Measurements from ENCODE around the gene RASA4B.
"Not testable (repeated sequence)": the region's sequence is repeated elsewhere in the genome, so short reads cannot be mapped to it uniquely, and the experiment has no call there.

RASA4B gene

DNA sequence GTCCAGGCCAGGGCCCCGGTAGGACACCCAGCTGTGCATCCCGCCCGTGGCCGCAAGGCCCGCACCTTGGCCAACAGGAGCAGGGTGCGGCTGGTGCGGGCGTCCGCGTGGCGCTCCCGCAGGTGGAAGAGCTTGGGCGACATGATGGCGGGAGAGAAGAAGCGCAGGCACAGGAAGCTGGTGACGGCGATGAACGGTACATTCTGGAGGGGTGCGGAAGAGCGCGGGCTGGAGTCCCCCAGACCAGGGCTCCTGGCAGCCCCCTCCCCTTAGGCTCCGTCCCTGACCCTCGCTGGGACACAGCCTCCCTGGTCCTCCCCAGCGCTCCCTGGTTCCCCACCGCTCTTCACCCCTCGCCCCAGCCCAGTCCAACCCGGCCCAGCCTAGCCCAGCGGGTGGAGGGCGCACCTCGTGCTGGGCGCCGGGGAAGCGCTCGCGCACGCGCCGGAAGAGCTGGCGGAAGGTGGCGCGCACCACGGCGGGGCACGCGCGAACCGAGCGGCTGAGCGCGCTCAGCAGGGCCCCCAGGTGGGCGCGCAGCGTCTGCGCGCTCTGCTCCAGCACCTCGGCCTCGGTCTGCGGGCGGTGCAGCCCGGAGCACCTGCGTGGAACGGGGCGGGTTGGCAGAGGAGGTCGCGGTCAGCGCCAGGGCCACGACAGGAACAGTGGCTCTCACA, 23.0 kb downstream of the RASA4B start:
- H3K4me2 ChIP-seq (ENCODE audit: insufficient read depth, low read length, poor library complexity, severe bottlenecking); H2BK120ac ChIP-seq (ENCODE audit: low read depth, low read length); H3K14ac ChIP-seq (ENCODE audit: low read length); H3K4me1 ChIP-seq (ENCODE audit: control insufficient read depth in 2 of 2, insufficient read depth in 1 of 2, low read depth in 1 of 2, low read length in 2 of 2); H2AFZ ChIP-seq (ENCODE audit: low read length); H2BK12ac ChIP-seq (ENCODE audit: low read length); H3K9ac ChIP-seq (ENCODE audit: low read depth, low read length, poor library complexity); H2BK5ac ChIP-seq (ENCODE audit: low read length); H3K79me1 ChIP-seq (ENCODE audit: low read depth, low read length); H2BK15ac ChIP-seq (ENCODE audit: low read length); H4K91ac ChIP-seq (ENCODE audit: low read depth, low read length, poor library complexity); H3K36me3 ChIP-seq (replicated peaks in 1 of 2; ENCODE audit: control insufficient read depth in 2 of 2, insufficient read depth in 2 of 2, low read length in 2 of 2); H4K8ac ChIP-seq (ENCODE audit: low read depth, low read length); H3K27me3 ChIP-seq (ENCODE audit: control insufficient read depth in 3 of 3, insufficient read depth in 3 of 3, low read depth in 1 of 3, low read length in 3 of 3); H3K9me3 ChIP-seq (replicated peaks in 1 of 2; ENCODE audit: control insufficient read depth in 2 of 2, insufficient read depth in 1 of 2, low read depth in 1 of 2, low read length in 2 of 2); H3K4ac ChIP-seq (ENCODE audit: low read length); DNase-seq (ENCODE audit: low spot score); H3K27ac ChIP-seq (replicated peaks; ENCODE audit: low read length); H3K23ac ChIP-seq (ENCODE audit: low read depth, low read length, poor library complexity); H3K4me3 ChIP-seq (ENCODE audit: low read length in 2 of 2); H3K18ac ChIP-seq (ENCODE audit: low read length); H2AK5ac ChIP-seq (ENCODE audit: low read depth, low read length): not testable (repeated sequence)
- WGBS, 2 donors (ENCODE audit: extremely low coverage in 2 of 2, insufficient read length in 2 of 2, insufficient replicate concordance in 1 of 2), result no CpG with 5 or more reads among the region's 67 CpGs

DNA sequence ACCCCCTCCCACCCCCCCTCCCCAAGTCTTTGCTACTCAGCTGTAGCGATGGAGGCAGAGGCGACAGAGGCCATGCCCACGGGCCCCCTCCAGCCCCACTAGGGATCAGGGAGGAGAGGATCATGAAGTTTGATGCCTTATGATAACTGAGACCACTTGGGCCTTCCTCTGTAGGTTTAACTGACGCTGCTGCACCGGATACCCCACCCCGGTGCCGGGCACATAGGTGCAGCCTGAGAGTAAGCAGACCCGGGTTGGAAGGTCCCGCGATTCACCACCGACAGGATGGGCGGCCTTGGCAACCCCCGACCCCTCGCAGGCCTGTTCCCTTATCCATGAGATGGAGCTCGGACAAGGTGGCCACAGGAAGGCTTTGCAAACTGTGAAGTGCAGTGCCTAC, 23.6 kb downstream of the RASA4B start:
- H3K36me3 ChIP-seq (replicated peaks in 1 of 2; ENCODE audit: control insufficient read depth in 2 of 2, insufficient read depth in 2 of 2, low read length in 2 of 2); H3K23ac ChIP-seq (ENCODE audit: low read depth, low read length, poor library complexity); H2BK5ac ChIP-seq (ENCODE audit: low read length); H3K18ac ChIP-seq (ENCODE audit: low read length); DNase-seq (ENCODE audit: low spot score); H2BK12ac ChIP-seq (ENCODE audit: low read length); H2BK120ac ChIP-seq (ENCODE audit: low read depth, low read length); H3K4me1 ChIP-seq (ENCODE audit: control insufficient read depth in 2 of 2, insufficient read depth in 1 of 2, low read depth in 1 of 2, low read length in 2 of 2); H4K91ac ChIP-seq (ENCODE audit: low read depth, low read length, poor library complexity); H2AK5ac ChIP-seq (ENCODE audit: low read depth, low read length); H3K14ac ChIP-seq (ENCODE audit: low read length); H3K27me3 ChIP-seq (ENCODE audit: control insufficient read depth in 3 of 3, insufficient read depth in 3 of 3, low read depth in 1 of 3, low read length in 3 of 3); H3K27ac ChIP-seq (replicated peaks; ENCODE audit: low read length); H3K4me3 ChIP-seq (ENCODE audit: low read length in 2 of 2); H3K4me2 ChIP-seq (ENCODE audit: insufficient read depth, low read length, poor library complexity, severe bottlenecking); H4K8ac ChIP-seq (ENCODE audit: low read depth, low read length); H3K9me3 ChIP-seq (replicated peaks in 1 of 2; ENCODE audit: control insufficient read depth in 2 of 2, insufficient read depth in 1 of 2, low read depth in 1 of 2, low read length in 2 of 2); H2AFZ ChIP-seq (ENCODE audit: low read length); H2BK15ac ChIP-seq (ENCODE audit: low read length); H3K4ac ChIP-seq (ENCODE audit: low read length); H3K79me1 ChIP-seq (ENCODE audit: low read depth, low read length); H3K9ac ChIP-seq (ENCODE audit: low read depth, low read length, poor library complexity): not testable (repeated sequence)
- no CpG with 5 or more reads among the region's 15 CpGs for WGBS, 2 donors (ENCODE audit: extremely low coverage in 2 of 2, insufficient read length in 2 of 2, insufficient replicate concordance in 1 of 2)

DNA sequence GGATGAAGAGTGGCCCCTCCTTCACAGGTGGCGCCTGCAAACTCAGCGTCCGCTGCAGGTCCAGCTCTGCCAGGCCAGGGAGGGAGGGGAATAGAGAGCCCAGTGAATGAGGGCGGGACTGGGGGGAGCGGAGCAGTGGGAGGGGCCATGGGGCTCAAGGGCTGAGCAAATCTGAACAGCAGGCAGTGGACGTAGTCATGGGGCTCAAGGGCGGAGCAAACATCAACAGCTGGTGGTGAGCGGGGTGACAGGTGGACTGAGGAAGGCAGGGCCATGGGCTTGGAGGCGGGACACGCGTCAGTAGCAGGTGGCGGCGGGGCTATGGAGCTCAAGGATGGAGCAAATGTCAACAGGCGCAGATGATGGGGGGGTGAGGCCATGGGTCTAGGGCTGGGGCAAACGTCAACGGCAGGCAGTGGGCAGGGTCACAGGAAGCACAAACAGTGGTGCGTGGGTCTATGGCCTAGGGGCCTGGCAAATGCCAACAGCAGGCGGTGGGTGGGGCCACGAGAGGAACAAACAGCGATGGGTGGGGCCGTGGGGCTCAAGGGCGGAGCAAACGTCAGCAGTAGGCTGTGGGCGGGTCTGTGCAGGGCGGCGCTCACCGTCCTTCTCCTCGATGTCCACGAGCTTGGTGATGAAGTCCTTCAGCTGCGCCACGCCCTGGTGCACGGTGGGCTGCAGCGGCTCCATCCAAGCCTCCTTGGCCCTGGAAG, 24.2 kb downstream of the RASA4B start:
- H3K27ac ChIP-seq (replicated peaks; ENCODE audit: low read length); DNase-seq (ENCODE audit: low spot score): not testable (repeated sequence)
- no CpG with 5 or more reads among the region's 33 CpGs for WGBS, 2 donors (ENCODE audit: extremely low coverage in 2 of 2, insufficient read length in 2 of 2, insufficient replicate concordance in 1 of 2)

DNA sequence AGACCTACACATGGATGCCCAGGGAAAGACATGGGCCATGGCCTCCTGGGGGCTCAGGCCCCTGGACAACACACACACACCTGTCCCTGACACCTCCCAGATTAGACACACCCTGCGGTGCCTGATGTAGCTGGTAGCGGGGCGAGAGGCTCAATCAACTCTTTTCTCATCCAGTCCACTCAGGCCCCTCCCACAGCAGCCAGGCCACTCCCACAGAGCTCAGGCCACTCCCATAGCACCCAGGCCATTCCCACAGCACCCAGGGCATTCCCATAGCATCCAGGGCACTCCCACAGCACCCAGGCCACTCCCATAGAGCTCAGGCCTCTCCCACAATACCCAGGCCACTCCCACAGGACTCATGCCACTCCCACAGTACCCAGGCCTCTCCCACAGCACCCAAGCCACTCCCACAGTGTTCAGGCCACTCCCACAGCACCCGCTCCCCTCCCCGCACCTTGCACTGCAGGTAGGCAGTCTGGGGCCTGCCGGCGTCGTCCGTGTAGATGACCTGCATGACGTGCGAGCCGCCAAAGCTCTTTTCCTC, 27.0 kb downstream of the RASA4B start:
- H3K79me1 ChIP-seq (ENCODE audit: low read depth, low read length); DNase-seq (ENCODE audit: low spot score); H2BK120ac ChIP-seq (ENCODE audit: low read depth, low read length); H2BK12ac ChIP-seq (ENCODE audit: low read length); H3K9me3 ChIP-seq (replicated peaks in 1 of 2; ENCODE audit: control insufficient read depth in 2 of 2, insufficient read depth in 1 of 2, low read depth in 1 of 2, low read length in 2 of 2); H3K4ac ChIP-seq (ENCODE audit: low read length); H2BK15ac ChIP-seq (ENCODE audit: low read length); H4K91ac ChIP-seq (ENCODE audit: low read depth, low read length, poor library complexity); H3K4me3 ChIP-seq (ENCODE audit: low read length in 2 of 2); H2BK5ac ChIP-seq (ENCODE audit: low read length); H4K8ac ChIP-seq (ENCODE audit: low read depth, low read length); H3K36me3 ChIP-seq (replicated peaks in 1 of 2; ENCODE audit: control insufficient read depth in 2 of 2, insufficient read depth in 2 of 2, low read length in 2 of 2); H3K14ac ChIP-seq (ENCODE audit: low read length); H2AK5ac ChIP-seq (ENCODE audit: low read depth, low read length); H3K4me1 ChIP-seq (ENCODE audit: control insufficient read depth in 2 of 2, insufficient read depth in 1 of 2, low read depth in 1 of 2, low read length in 2 of 2); H3K27ac ChIP-seq (replicated peaks; ENCODE audit: low read length); H3K23ac ChIP-seq (ENCODE audit: low read depth, low read length, poor library complexity); H2AFZ ChIP-seq (ENCODE audit: low read length); H3K4me2 ChIP-seq (ENCODE audit: insufficient read depth, low read length, poor library complexity, severe bottlenecking); H3K18ac ChIP-seq (ENCODE audit: low read length); H3K9ac ChIP-seq (ENCODE audit: low read depth, low read length, poor library complexity); H3K27me3 ChIP-seq (ENCODE audit: control insufficient read depth in 3 of 3, insufficient read depth in 3 of 3, low read depth in 1 of 3, low read length in 3 of 3): not testable (repeated sequence)
- no CpG with 5 or more reads among the region's 12 CpGs for WGBS, 2 donors (ENCODE audit: extremely low coverage in 2 of 2, insufficient read length in 2 of 2, insufficient replicate concordance in 1 of 2)

More for the DNA sequence above, 24.2 kb downstream of the RASA4B start:
- H2AFZ ChIP-seq (ENCODE audit: low read length); H3K79me1 ChIP-seq (ENCODE audit: low read depth, low read length); H3K27me3 ChIP-seq (ENCODE audit: control insufficient read depth in 3 of 3, insufficient read depth in 3 of 3, low read depth in 1 of 3, low read length in 3 of 3); H3K23ac ChIP-seq (ENCODE audit: low read depth, low read length, poor library complexity); H2AK5ac ChIP-seq (ENCODE audit: low read depth, low read length); H3K4ac ChIP-seq (ENCODE audit: low read length); H2BK5ac ChIP-seq (ENCODE audit: low read length); H2BK120ac ChIP-seq (ENCODE audit: low read depth, low read length); H3K9ac ChIP-seq (ENCODE audit: low read depth, low read length, poor library complexity); H2BK12ac ChIP-seq (ENCODE audit: low read length); H3K4me2 ChIP-seq (ENCODE audit: insufficient read depth, low read length, poor library complexity, severe bottlenecking); H3K4me1 ChIP-seq (ENCODE audit: control insufficient read depth in 2 of 2, insufficient read depth in 1 of 2, low read depth in 1 of 2, low read length in 2 of 2); H4K91ac ChIP-seq (ENCODE audit: low read depth, low read length, poor library complexity); H3K36me3 ChIP-seq (replicated peaks in 1 of 2; ENCODE audit: control insufficient read depth in 2 of 2, insufficient read depth in 2 of 2, low read length in 2 of 2); H3K9me3 ChIP-seq (replicated peaks in 1 of 2; ENCODE audit: control insufficient read depth in 2 of 2, insufficient read depth in 1 of 2, low read depth in 1 of 2, low read length in 2 of 2); H4K8ac ChIP-seq (ENCODE audit: low read depth, low read length); H3K4me3 ChIP-seq (ENCODE audit: low read length in 2 of 2); H3K18ac ChIP-seq (ENCODE audit: low read length); H3K14ac ChIP-seq (ENCODE audit: low read length); H2BK15ac ChIP-seq (ENCODE audit: low read length): not testable (repeated sequence)
